SK-N-SH (cell line): ENCODE measurements around the gene TMEM256. TPM values are rescaled to one million over a fixed set of nuclear protein-coding genes. Genes with fewer than 3 reads are reported as not detected.

Source experiments
- CTCF ChIA-PET: fragments of 300-600, 350-600 bp; formaldehyde crosslinking; extraction: SDS; loops from one replicate; lab custom pipeline; 2021; lab: Yijun Ruan, JAX
- POLR2A ChIA-PET: fragments of 350-600 bp; sonication (Branson Sonifier 250); formaldehyde crosslinking; extraction: SDS; loops from one replicate; lab custom pipeline; 2020; ENCODE audit warnings: antibody characterized with exemption, inconsistent platforms; lab: Yijun Ruan, JAX
- DNase-seq: peaks from one replicate; pipeline ENCODE4 v3.0.0; 2012
- H2AFZ ChIP-seq: fragments of 200-600 bp; sonication (generic); 2 replicates; pipeline ENCODE4 v1.8.1; 2016; ENCODE audit warnings: antibody characterized with exemption, mild to moderate bottlenecking, low read depth
- H3F3A ChIP-seq: fragments of 200-600 bp; sonication (generic); replicated peaks from 2 replicates; pipeline ENCODE3; 2016; ENCODE audit warnings: antibody characterized with exemption, mild to moderate bottlenecking; ENCODE audit not compliant: insufficient read depth
- H3K27ac ChIP-seq, 2 experiments: fragments of 200-500 bp in 1 of 2; fragments of 200-600 bp in 1 of 2; sonication (Bioruptor generic) in 1 of 2; sonication (generic), shearing (Covaris generic) in 1 of 2; 2 replicates each; pipeline versions ENCODE4 v1.5.1 to v1.6.1; 2014 to 2016; ENCODE audit warnings: low read depth in 2 of 2, inconsistent platforms in 1 of 2, low read length in 1 of 2, mild to moderate bottlenecking in 1 of 2, mixed read lengths in 1 of 2
- H3K27me3 ChIP-seq: fragments of 200-600 bp; sonication (generic), shearing (Covaris generic); 2 replicates; pipeline ENCODE4 v1.6.1; 2016; ENCODE audit warnings: mixed run types; ENCODE audit not compliant: insufficient read depth
- H3K36me3 ChIP-seq, 2 experiments: fragments of 200-500 bp in 1 of 2; fragments of 200-600 bp in 1 of 2; sonication (Bioruptor generic) in 1 of 2; sonication (generic) in 1 of 2; replicated peaks in 1 of 2; 2 replicates each; pipeline versions ENCODE3 to v1.5.1; 2014 to 2016; ENCODE audit warnings: low read length in 1 of 2, mild to moderate bottlenecking in 1 of 2; ENCODE audit not compliant: insufficient read depth in 2 of 2, control insufficient read depth in 1 of 2
- H3K4me1 ChIP-seq, 2 experiments: fragments of 200-500 bp in 1 of 2; fragments of 200-600 bp in 1 of 2; sonication (Bioruptor generic) in 1 of 2; sonication (generic), shearing (Covaris generic) in 1 of 2; 2 replicates each; pipeline versions ENCODE4 v1.5.1 to v1.6.1; 2014 to 2016; ENCODE audit warnings: low read depth in 1 of 2, low read length in 1 of 2, mixed run types in 1 of 2; ENCODE audit not compliant: insufficient read depth in 2 of 2, control insufficient read depth in 1 of 2
- H3K4me2 ChIP-seq: fragments of 200-600 bp; sonication (generic), shearing (Covaris generic); 2 replicates; pipeline ENCODE4 v1.6.1; 2017; ENCODE audit warnings: mixed run types
- H3K4me3 ChIP-seq, 2 experiments: fragments of 200-500 bp in 1 of 2; fragments of 200-600 bp in 1 of 2; sonication (Bioruptor generic) in 1 of 2; sonication (generic), shearing (Covaris generic) in 1 of 2; 2 replicates each; pipeline versions ENCODE4 v1.5.1 to v1.8.1; 2014 to 2016; ENCODE audit warnings: low read depth in 2 of 2, inconsistent platforms in 1 of 2, low read length in 1 of 2, mild to moderate bottlenecking in 1 of 2, mixed read lengths in 1 of 2, moderate library complexity in 1 of 2
- H3K79me2 ChIP-seq: fragments of 200-600 bp; sonication (generic); 2 replicates; pipeline ENCODE4 v1.8.1; 2017; ENCODE audit warnings: mild to moderate bottlenecking; ENCODE audit not compliant: insufficient read depth
- H3K9ac ChIP-seq: fragments of 200-600 bp; sonication (generic); 2 replicates; pipeline ENCODE4 v1.6.1; 2017; ENCODE audit warnings: mixed run types
- H3K9me2 ChIP-seq: fragments of 200-600 bp; sonication (generic); 2 replicates; pipeline ENCODE4 v1.6.1; 2017; ENCODE audit warnings: mixed run types
- H3K9me3 ChIP-seq: fragments of 200-600 bp; sonication (generic); 2 replicates; pipeline ENCODE4 v1.6.1; 2017; ENCODE audit warnings: mixed run types, mild to moderate bottlenecking, moderate library complexity
- H4K20me1 ChIP-seq: fragments of 200-600 bp; sonication (generic); 2 replicates; pipeline ENCODE4 v1.6.1; 2017; ENCODE audit warnings: mild to moderate bottlenecking, mixed run types; ENCODE audit not compliant: insufficient read depth
- CHD2 ChIP-seq: fragments of 150-350 bp; IDR thresholded peaks from 2 replicates; pipeline ENCODE4 v1.6.1; 2018; ENCODE audit warnings: low read length; ENCODE audit not compliant: partially characterized antibody
- EP300 ChIP-seq, 2 experiments: IDR thresholded peaks; 2 replicates each; pipeline versions ENCODE4 v1.4.0 to v1.6.1; 2012; ENCODE audit warnings: borderline replicate concordance in 1 of 2, low read depth in 1 of 2, low read length in 1 of 2
- FOSL2 ChIP-seq: IDR thresholded peaks from 2 replicates; pipeline ENCODE4 v1.4.0; 2012; ENCODE audit warnings: low read depth, mild to moderate bottlenecking, moderate library complexity, borderline replicate concordance
- FOXJ3 ChIP-seq: sonication (generic); formaldehyde crosslinking; IDR thresholded peaks from 2 replicates; pipeline ENCODE4 v1.5.1; 2020; ENCODE audit warnings: mild to moderate bottlenecking, missing genetic modification reagents
- GABPA ChIP-seq: IDR thresholded peaks from 2 replicates; pipeline ENCODE4 v1.4.0; 2012; ENCODE audit warnings: low read depth, mild to moderate bottlenecking
- MXI1 ChIP-seq: IDR thresholded peaks from 2 replicates; pipeline ENCODE4 v1.6.1; 2012; ENCODE audit warnings: mild to moderate bottlenecking, low read depth, low read length, improper control_type of control experiment
- POLR2AphosphoS5 ChIP-seq: IDR thresholded peaks from 2 replicates; pipeline ENCODE4 v1.6.1; 2012; ENCODE audit warnings: low read depth, low read length
- RCOR1 ChIP-seq: fragments of 150-350 bp; IDR thresholded peaks from 2 replicates; pipeline ENCODE4 v1.6.1; 2017; ENCODE audit warnings: antibody characterized with exemption, low read length
- RFX5 ChIP-seq: IDR thresholded peaks from 2 replicates; pipeline ENCODE4 v1.6.1; 2012; ENCODE audit warnings: mild to moderate bottlenecking, improper control_type of control experiment, low read length
- SIN3A ChIP-seq: IDR thresholded peaks from 2 replicates; pipeline ENCODE4 v1.6.1; 2012; ENCODE audit warnings: low read depth, mild to moderate bottlenecking, low read length, moderate library complexity, borderline replicate concordance
- TAF1 ChIP-seq: IDR thresholded peaks from 2 replicates; pipeline ENCODE4 v1.6.1; 2012; ENCODE audit warnings: low read depth, mild to moderate bottlenecking, low read length, moderate library complexity, borderline replicate concordance
- TCF12 ChIP-seq: IDR thresholded peaks from 2 replicates; pipeline ENCODE4 v1.4.0; 2012
- TEAD4 ChIP-seq: IDR thresholded peaks from 2 replicates; pipeline ENCODE4 v1.4.0; 2012; ENCODE audit warnings: mild to moderate bottlenecking, borderline replicate concordance; ENCODE audit not compliant: insufficient read depth
- YY1 ChIP-seq: IDR thresholded peaks from 2 replicates; pipeline ENCODE4 v1.4.0; 2012; ENCODE audit warnings: low read depth, mild to moderate bottlenecking
- WGBS: methylation state at CpG from one replicate; pipeline ENCODE4 v1.1.6; 2017; ENCODE audit warnings: low lambda C conversion rate; 5-methylcytosine and 5-hydroxymethylcytosine counted together
- polyA plus RNA-seq, 3 experiments: library from polyadenylated mRNA; depleted of rRNA; stranded (reverse); fragments of >200 nt; gene quantifications; 2 replicates each; pipeline ENCODE4 v1.2.3, GENCODE V29; 2012
- TF ChIP-seq, protein P1 (sequence below): IDR thresholded peaks from 2 replicates; pipeline ENCODE4 v1.4.0; 2012; ENCODE audit warnings: low read depth
- TF ChIP-seq, protein P2 (sequence below): IDR thresholded peaks from 2 replicates; pipeline ENCODE4 v1.4.0; 2012; ENCODE audit warnings: low read depth, borderline replicate concordance
- TF ChIP-seq, protein P3 (sequence below): fragments of 150-350 bp; IDR thresholded peaks from 2 replicates; pipeline ENCODE4 v1.6.1; 2016; ENCODE audit warnings: mild to moderate bottlenecking, low read depth, low read length
- TF ChIP-seq, protein P4 (sequence below): IDR thresholded peaks from 2 replicates; pipeline ENCODE4 v1.4.0; 2012; ENCODE audit warnings: low read depth, borderline replicate concordance

The TMEM256 gene
- polyA plus RNA-seq (2012; rRNA removed), result 114 and 213 TPM in 2 replicates
- 112 and 115 TPM in 2 replicates for polyA plus RNA-seq (2012; cell fraction: cytosol; rRNA removed)
- 63.1 and 74.0 TPM in 2 replicates for polyA plus RNA-seq (2012; cell fraction: nucleus; rRNA removed)

DNA sequence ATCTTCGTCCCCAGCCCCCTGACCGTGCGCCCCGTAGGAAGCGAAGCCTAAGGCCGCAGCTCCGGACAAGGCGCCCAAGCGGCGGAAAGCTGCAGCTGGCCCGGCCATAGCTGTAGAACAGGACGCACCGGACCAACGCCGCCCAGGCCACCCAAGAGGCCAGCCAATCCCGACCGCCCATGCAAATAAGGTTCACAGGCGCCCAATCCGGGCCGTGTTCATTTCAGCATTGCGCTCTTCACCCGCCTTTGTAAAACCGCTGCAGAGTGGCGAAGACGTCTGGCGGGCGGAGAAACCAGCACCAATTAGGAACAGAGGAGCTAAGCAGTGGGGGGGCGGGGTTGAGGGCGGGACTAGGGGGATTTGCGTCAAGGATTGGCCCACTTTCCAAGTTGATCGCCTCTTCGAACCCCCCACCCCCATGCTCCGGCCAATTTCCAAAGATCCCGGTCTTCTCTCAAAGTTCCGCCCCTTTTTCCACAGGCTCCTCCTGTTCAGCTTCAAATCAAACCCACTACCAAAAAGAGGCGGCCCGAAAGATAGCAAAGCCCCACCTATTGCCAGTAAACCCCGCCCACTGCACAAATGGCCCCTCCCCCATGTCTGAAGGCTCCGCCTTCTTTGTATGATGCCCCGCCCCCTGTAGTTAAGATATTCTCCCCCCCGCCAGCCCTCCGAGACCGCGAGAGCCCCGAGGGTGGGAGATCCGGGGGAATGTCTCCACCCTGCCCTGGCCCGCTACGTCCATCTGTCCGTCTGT, at the start of gene TMEM256:
Gene TMEM256, minus strand, starts transcription at position 121 of the 760 bp plus-strand sequence. Its CDS starts 13 bp downstream, at position 108.
- Histone ChIP-seq H3K27ac (peak within 1 kb of the TSS; percentile 76 to 91), H3K4me3 (peak within 1 kb of the TSS; percentile 78 to 91), H4K20me1 (peaks cover 11% of the 10 kb centered on the region; the same call in 1 of the 2 replicates), H3K9ac (peak within 1 kb of the TSS; percentile 94), H3K36me3 (peaks cover 7 to 11% of the 10 kb centered on the region in 2 experiments), H3K9me2 (no peaks in the 10 kb centered on the region), H3F3A (peaks cover 23% of the 10 kb centered on the region), H3K4me1 (peaks cover 5 to 21% of the 10 kb centered on the region in 2 experiments; a peak in 2 of 4 replicates), H3K9me3 (no peaks in the 10 kb centered on the region), H2AFZ (peak within 1 kb of the TSS; percentile 85), H3K27me3 (no peaks in the 10 kb centered on the region), H3K4me2 (peak within 1 kb of the TSS; percentile 100), H3K79me2 (peaks cover 49% of the 10 kb centered on the region)
- peak; percentile 93 for DNase-seq
- ChIA-PET POLR2A (interaction anchor here (0.5 to 1.5 kb wide), 15 partner anchors 10 to 788 kb away, joined by 3 to 13 read pairs (median 4); partner anchors contain the start of genes FGF11, MPDU1, NEURL4 and PLSCR3), CTCF (interaction anchor here (0.6 to 2.6 kb wide), 5 partner anchors 10 to 74 kb away, joined by 3 to 19 read pairs (median 3); no protein-coding TSS in a partner anchor)
- peak; percentile 93 for TF ChIP-seq POLR2AphosphoS5
- peak; percentile 44; the same call in 1 of the 2 replicates for TF ChIP-seq MXI1
- TF ChIP-seq RFX5, result peak; percentile 83
- TF ChIP-seq YY1, result peak; percentile 86
- TF ChIP-seq RCOR1, result no peak
- no peak for TF ChIP-seq GABPA
- no peak for TF ChIP-seq FOSL2
- TF ChIP-seq, protein P1, sequence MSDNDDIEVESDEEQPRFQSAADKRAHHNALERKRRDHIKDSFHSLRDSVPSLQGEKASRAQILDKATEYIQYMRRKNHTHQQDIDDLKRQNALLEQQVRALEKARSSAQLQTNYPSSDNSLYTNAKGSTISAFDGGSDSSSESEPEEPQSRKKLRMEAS, result peak; percentile 53; the same call in 1 of the 2 replicates
- TF ChIP-seq TAF1, result peak; percentile 85
- TF ChIP-seq, protein P2, sequence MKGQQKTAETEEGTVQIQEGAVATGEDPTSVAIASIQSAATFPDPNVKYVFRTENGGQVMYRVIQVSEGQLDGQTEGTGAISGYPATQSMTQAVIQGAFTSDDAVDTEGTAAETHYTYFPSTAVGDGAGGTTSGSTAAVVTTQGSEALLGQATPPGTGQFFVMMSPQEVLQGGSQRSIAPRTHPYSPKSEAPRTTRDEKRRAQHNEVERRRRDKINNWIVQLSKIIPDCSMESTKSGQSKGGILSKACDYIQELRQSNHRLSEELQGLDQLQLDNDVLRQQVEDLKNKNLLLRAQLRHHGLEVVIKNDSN, result no peak
- TF ChIP-seq SIN3A, result peak; percentile 12; the same call in 1 of the 2 replicates
- TF ChIP-seq, protein P3, sequence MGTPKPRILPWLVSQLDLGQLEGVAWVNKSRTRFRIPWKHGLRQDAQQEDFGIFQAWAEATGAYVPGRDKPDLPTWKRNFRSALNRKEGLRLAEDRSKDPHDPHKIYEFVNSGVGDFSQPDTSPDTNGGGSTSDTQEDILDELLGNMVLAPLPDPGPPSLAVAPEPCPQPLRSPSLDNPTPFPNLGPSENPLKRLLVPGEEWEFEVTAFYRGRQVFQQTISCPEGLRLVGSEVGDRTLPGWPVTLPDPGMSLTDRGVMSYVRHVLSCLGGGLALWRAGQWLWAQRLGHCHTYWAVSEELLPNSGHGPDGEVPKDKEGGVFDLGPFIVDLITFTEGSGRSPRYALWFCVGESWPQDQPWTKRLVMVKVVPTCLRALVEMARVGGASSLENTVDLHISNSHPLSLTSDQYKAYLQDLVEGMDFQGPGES, result peak; percentile 67; the same call in 1 of the 2 replicates
- peak; percentile 94 for TF ChIP-seq CHD2
- TF ChIP-seq TCF12, result 0 out of 2 replicates have a peak, but pooled peaks have one; percentile 21
- TF ChIP-seq, protein P4, sequence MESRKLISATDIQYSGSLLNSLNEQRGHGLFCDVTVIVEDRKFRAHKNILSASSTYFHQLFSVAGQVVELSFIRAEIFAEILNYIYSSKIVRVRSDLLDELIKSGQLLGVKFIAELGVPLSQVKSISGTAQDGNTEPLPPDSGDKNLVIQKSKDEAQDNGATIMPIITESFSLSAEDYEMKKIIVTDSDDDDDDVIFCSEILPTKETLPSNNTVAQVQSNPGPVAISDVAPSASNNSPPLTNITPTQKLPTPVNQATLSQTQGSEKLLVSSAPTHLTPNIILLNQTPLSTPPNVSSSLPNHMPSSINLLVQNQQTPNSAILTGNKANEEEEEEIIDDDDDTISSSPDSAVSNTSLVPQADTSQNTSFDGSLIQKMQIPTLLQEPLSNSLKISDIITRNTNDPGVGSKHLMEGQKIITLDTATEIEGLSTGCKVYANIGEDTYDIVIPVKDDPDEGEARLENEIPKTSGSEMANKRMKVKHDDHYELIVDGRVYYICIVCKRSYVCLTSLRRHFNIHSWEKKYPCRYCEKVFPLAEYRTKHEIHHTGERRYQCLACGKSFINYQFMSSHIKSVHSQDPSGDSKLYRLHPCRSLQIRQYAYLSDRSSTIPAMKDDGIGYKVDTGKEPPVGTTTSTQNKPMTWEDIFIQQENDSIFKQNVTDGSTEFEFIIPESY, result peak; percentile 81
- TF ChIP-seq TEAD4, result no peak
- 0 out of 4 replicates have a peak, but pooled peaks of 1 of the 2 experiments have one; percentile 24 for TF ChIP-seq EP300 (IDR thresholded peaks at IDR 0.05; ENCODE audit: borderline replicate concordance in 1 of 2, low read depth in 1 of 2, low read length in 1 of 2)
- TF ChIP-seq FOXJ3 (CRISPR knock-in tag), result no peak
- WGBS, result under 1% methylated on average over 43 of the region's 49 CpGs
